WERI-Rb-1 (cell line): Measurements from ENCODE around the gene RAB13.
"Not testable (repeated sequence)": the region's sequence is repeated elsewhere in the genome, so short reads cannot be mapped to it uniquely, and the experiment has no call there.

Experiments used
- DNase-seq: peaks from one replicate; pipeline ENCODE4 v3.0.0-alpha.2; 2020
- H3K27ac ChIP-seq: fragments of 250-450 bp; sonication (Bioruptor Pico); 2 replicates; pipeline ENCODE4 v1.5.1; 2020; ENCODE audit warnings: mild to moderate bottlenecking, moderate library complexity
- H3K27me3 ChIP-seq: fragments of 250-450 bp; sonication (Bioruptor Pico); 2 replicates; pipeline ENCODE4 v1.5.1; 2021; ENCODE audit warnings: mild to moderate bottlenecking, low read depth, moderate library complexity; ENCODE audit not compliant: insufficient read depth, severe bottlenecking
- H3K36me3 ChIP-seq: fragments of 250-450 bp; sonication (Bioruptor Pico); 2 replicates; pipeline ENCODE4 v1.5.1; 2020; ENCODE audit warnings: mild to moderate bottlenecking, moderate library complexity
- H3K4me3 ChIP-seq: 2 replicates; pipeline ENCODE4 v1.5.1; 2011; ENCODE audit warnings: low read depth, mild to moderate bottlenecking, control low read depth, low read length
- H3K9me3 ChIP-seq: fragments of 250-450 bp; sonication (Bioruptor Pico); 2 replicates; pipeline ENCODE4 v1.5.1; 2021; ENCODE audit warnings: mild to moderate bottlenecking, moderate library complexity; ENCODE audit not compliant: severe bottlenecking
- TF ChIP-seq, protein P1 (sequence below): IDR thresholded peaks from 2 replicates; pipeline ENCODE4 v1.5.1; 2011; ENCODE audit warnings: low read depth, mild to moderate bottlenecking, control low read depth, inconsistent platforms, low read length

Gene RAB13

DNA sequence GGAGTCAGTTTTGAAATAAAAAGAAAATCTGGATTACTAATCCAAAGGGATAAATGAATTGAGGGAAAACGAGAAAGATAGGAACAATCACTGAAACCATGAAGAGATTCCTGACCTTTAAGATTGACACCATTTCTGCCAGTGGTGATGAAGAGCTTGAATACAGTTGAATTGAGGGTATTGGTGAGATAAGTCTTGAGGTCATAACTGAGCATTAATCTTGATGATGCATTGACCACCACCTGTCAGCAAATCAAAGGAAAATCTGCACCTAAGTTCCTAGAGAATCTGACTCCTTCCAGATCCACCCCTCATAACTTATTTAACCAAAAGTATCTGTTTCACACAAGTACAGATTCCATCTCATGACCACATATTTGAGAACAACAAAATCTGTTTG lies 26.0 kb upstream of the RAB13 start:
- Histone ChIP-seq H3K27ac (no peak overlapping the region), H3K36me3 (no peaks in the 10 kb centered on the region), H3K9me3 (no peaks in the 10 kb centered on the region), H3K4me3 (no peak overlapping the region), H3K27me3 (no peaks in the 10 kb centered on the region)
- TF ChIP-seq, protein P1, sequence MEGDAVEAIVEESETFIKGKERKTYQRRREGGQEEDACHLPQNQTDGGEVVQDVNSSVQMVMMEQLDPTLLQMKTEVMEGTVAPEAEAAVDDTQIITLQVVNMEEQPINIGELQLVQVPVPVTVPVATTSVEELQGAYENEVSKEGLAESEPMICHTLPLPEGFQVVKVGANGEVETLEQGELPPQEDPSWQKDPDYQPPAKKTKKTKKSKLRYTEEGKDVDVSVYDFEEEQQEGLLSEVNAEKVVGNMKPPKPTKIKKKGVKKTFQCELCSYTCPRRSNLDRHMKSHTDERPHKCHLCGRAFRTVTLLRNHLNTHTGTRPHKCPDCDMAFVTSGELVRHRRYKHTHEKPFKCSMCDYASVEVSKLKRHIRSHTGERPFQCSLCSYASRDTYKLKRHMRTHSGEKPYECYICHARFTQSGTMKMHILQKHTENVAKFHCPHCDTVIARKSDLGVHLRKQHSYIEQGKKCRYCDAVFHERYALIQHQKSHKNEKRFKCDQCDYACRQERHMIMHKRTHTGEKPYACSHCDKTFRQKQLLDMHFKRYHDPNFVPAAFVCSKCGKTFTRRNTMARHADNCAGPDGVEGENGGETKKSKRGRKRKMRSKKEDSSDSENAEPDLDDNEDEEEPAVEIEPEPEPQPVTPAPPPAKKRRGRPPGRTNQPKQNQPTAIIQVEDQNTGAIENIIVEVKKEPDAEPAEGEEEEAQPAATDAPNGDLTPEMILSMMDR: no peak
- DNase-seq: no peak

DNA sequence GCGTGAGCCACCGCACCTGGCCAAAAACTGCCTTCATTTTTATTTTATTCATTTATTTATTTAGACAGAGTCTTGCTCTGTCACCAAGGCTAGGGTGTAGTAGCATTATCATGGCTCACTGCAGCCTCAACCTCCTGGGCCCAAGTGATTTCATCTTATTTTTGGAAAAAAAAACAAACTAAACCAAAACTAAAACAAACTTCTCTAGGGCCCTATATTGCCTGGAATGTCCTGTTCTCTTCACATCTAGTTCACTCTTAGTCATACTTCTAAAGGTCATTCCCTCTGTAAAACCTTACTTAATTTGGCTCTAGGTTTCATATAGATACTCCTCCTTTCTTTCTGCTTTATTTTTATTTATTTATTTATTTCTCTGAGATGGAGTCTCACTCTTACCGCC lies 20.0 kb upstream of the RAB13 start:
- Histone ChIP-seq H3K9me3 (no peaks in the 10 kb centered on the region), H3K4me3 (no peak overlapping the region), H3K27me3 (no peaks in the 10 kb centered on the region), H3K36me3 (peaks cover 4% of the 10 kb centered on the region), H3K27ac (no peak overlapping the region)
- no peak for DNase-seq
- TF ChIP-seq, protein P1: no peak

DNA sequence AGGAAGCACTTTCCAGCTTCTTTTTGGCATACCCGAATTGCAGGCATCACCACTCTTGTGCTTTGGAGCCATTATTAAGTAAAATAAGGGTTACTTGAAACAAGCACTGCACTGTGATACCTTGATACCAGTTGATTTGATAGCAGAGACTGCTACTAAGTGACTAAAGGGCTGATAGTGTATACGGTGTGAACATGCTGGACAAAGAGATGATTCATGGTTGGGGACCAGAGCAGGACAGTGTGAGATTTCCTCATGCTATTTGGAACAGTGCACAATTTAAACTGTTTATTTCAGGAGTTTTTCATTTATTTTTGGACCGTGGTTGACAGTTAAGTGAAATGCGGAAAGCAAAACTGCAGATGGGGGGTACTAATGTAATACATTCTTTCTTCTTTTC lies 14.3 kb upstream of the RAB13 start:
- no peak overlapping the region for H3K4me3 ChIP-seq
- no peak overlapping the region for H3K27ac ChIP-seq
- no peaks in the 10 kb centered on the region for H3K9me3 ChIP-seq
- no peaks in the 10 kb centered on the region for H3K27me3 ChIP-seq
- TF ChIP-seq, protein P1: no peak
- no peak for DNase-seq
- H3K36me3 ChIP-seq: peaks cover 11% of the 10 kb centered on the region

DNA sequence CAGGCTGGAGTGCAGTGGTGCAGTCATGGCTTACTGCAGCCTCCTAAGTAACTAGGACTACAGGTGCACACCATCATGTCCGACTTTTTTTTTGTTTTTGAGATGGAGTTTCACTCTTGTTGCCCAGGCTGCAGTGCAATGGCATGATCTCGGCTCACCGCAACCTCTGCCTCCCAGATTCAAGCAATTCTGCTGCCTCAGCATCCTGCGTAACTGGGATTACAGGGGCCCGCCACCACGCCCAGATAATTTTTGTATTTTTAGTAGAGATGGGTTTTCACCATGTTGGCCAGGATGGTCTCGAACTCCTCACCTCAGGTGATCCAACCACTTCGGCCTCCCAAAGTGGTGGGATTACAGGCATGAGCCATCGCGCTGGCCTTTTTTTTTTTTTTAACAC lies 10.7 kb upstream of the RAB13 start:
- H3K4me3 ChIP-seq, DNase-seq, H3K9me3 ChIP-seq, H3K27ac ChIP-seq, H3K27me3 ChIP-seq: not testable (repeated sequence)
- peaks cover 46% of the 10 kb centered on the region for H3K36me3 ChIP-seq

DNA sequence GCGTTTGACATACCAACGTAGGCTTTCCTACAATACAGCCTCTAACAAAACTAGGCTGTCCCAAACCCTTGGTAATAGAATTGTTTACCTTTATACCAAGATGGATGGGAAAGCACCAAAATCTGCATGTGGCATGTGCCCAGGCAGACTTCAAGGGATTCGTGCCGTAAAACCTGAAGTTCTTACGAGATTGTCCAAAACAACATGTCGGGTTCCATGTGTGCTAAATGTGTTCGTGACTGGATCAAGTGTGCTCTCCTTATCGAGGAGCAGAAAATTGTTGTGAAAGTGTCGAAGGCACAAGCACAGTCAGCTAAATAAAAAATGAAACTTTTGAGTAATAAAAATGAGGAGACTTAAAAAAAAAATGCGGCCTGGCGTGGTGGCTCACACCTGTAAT lies 9.5 kb upstream of the RAB13 start:
- Histone ChIP-seq H3K27me3 (no peaks in the 10 kb centered on the region), H3K36me3 (peaks cover 58% of the 10 kb centered on the region), H3K9me3 (no peaks in the 10 kb centered on the region), H3K4me3 (no peak overlapping the region), H3K27ac (no peak overlapping the region)
- TF ChIP-seq, protein P1: no peak
- no peak for DNase-seq

DNA sequence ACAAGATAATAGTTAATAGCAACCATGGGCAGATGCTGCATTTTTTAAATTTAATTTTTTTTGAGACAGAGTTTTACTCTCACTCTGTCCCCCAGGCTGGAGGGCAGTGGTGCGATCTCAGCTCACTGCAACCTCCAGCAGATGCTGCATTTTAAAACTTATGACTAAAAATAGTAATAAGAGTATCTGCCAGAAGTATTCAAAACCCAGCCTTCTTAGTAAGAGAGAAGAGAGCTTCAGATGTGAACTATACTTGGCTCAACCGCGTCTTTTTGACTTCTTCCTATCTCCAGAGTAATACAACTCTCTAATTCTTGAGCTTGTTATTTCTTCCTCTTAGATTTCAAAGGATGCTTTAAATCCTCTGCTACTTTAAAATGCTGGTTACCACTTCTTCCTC lies 9.1 kb upstream of the RAB13 start:
- TF ChIP-seq, protein P1: no peak
- H3K4me3 ChIP-seq: no peak overlapping the region
- peaks cover 1% of the 10 kb centered on the region for H3K9me3 ChIP-seq
- no peaks in the 10 kb centered on the region for H3K27me3 ChIP-seq
- peaks cover 60% of the 10 kb centered on the region for H3K36me3 ChIP-seq
- H3K27ac ChIP-seq: no peak overlapping the region
- no peak for DNase-seq
